Effector CD4-positive, alpha-beta T cell (primary cell): ENCODE data around the gene MMP7. TPM values are rescaled to one million over a fixed set of nuclear protein-coding genes. Genes with fewer than 3 reads are reported as not detected.

Experiments used
- DNase-seq: peaks from one replicate; pipeline ENCODE4 v3.0.0-alpha.2; 2020
- total RNA-seq: gene quantifications from one replicate; lab custom pipeline; 2026; lab: John Stamatoyannopoulos, UW

The MMP7 gene
- not detected for total RNA-seq

GRCh38 chr11:102530558-102530957 lies at the start of gene MMP7:
TSS of gene MMP7 (minus strand) at chr11:102530747. CDS start at chr11:102530700, 47 bp downstream.
- DNase-seq = no peak

GRCh38 chr11:102577723-102578122 lies 47.2 kb upstream of the MMP7 start:
- DNase-seq = no peak

DNA sequence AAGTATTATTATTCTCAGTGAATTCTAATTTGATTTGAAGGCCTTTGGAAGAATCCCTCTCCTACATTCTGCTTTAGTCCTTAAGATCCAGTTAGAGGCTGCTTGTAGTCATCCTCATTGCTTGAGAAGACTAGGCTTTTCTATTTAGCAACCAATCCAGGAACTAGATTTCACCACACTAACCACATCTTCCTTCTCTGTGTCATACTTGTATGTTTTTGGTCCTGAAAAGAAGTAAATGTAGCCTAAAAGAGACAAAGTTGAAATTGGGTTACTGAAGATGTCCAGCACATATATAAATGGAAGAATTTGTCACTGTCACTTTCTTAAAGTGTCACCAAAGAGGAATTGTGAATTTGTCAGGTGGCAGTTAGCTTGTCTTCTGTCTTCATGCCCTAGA lies 46.6 kb upstream of the MMP7 start:
- no peak for DNase-seq

DNA sequence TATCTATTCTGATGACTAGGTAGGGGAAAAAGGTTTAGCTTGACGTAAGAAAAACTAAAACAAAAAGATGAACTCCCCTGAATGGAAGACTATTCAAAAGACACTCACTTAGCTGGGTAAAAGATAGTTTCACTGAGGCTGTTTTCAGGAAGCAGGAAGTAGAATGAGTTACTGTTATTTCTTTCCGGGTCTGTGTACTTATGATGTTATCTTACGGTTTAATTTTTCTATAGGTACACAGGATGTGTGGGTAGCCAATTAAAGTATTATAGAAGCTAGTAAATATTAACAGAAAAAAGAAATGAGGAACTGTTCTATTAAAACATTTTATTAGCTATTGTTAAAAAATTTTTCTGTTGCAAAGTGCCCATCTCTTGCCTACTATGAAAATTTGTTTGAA lies 45.8 kb upstream of the MMP7 start:
- DNase-seq = no peak

- DNase-seq = no peak
These were observed 44.5 kb upstream of the MMP7 start for GRCh38 chr11:102575012-102575411.

- no peak for DNase-seq
These were observed 43.3 kb upstream of the MMP7 start for GRCh38 chr11:102573851-102574250.

GRCh38 chr11:102572554-102573220 lies 42.1 kb upstream of the MMP7 start:
- DNase-seq = no peak

DNA sequence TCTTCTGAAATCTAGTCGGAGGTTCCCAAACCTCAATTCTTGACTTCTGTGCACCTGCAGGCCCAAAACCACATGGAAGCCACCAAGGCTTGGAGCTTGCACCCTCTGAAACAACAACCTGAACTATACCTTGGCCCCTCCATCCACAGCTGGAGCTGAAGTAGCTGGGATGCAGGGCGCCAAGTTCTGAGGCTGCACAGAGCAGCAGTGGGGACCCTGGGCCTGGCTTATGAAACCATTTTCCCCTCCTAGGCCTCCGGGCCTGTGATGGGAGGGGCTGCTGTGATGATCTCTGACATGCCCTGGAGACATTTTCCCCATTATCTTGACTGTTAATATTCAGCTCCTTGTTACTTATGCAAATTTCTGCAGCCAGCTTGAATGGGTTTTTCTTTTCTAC lies 38.3 kb upstream of the MMP7 start:
- DNase-seq = no peak

DNA sequence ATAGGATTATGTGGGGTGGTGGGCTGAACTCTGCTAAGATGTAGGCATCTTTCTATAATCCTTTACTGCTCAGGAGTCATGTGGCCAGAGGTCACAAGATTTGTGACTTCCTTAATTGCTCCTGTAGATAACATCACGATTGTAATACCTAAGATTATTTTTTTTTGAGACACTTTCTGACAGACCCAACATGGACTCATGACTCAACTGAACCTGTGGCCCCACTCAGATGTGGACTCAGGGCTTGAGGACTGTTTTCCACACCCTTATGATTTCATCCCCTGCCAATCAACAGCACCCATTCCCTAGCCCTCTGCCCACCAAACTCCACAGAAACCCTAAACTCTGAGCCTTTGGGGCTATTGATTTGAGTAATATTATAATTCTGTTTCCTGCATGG lies 35.6 kb upstream of the MMP7 start:
- DNase-seq = no peak

GRCh38 chr11:102564110-102564509 lies 33.6 kb upstream of the MMP7 start:
- DNase-seq = no peak

- no peak for DNase-seq
These were observed 31.1 kb upstream of the MMP7 start for GRCh38 chr11:102561636-102562035.

GRCh38 chr11:102560555-102561011 lies 30.0 kb upstream of the MMP7 start:
- no peak for DNase-seq

DNA sequence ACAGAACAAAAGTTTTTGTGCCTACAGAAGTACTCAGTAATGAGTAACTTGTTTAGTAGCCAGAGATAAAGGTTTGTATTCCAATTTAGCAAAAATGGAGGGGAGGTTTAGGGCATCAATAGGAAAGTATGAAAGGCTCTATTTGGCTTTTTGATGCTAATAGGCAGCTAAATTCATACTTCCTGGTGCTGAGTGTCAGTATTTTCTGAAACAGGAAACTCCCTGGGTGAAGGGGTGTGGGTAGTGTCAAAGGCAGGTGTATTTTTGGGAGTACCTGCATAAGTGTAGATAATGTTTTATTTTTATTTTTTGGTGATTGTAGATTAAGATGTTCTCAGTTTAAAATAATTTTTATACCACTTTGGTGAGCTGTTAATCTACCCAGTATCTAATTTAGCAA lies 29.3 kb upstream of the MMP7 start:
- DNase-seq = no peak

DNA sequence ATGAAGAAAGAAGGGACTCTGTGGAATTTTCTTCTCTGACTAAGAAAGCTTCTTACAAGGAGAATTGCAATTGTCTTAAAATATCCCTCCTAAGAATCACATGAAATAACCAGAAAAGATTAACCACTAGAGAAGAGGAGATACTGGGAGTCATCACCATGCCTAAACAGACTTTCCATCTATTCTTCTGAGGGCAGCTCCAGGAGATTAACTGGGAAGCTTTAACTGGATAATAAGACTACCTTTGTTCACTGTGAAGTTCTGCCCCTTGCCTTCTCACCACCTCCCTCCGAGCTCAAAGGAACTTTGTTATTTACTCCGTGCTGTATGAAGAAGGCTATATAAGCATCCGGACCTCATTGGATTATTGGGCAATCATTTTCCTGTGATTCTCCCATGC lies 24.5 kb upstream of the MMP7 start:
- no peak for DNase-seq

DNA sequence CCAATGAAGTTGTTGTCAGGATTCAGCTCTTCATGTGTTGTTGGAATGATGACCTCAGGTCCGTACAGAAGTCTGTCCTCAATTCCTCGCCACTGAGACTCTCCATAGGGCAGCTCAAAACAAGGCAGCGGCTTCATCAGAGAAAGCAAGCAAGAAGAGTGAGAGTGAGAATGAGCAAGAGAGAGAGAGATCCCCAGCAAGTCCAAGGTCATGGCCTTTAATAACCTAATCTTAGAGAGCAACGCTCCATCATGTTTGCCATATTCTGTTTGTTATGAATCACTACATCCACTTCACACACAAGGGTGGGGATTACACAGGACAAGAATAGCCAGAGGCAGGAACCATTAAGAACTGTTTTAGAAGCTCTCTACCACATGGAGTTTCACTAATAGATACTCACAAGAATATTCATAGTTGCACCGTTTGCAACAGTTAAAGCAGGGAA lies 23.3 kb upstream of the MMP7 start:
- DNase-seq = no peak

DNA sequence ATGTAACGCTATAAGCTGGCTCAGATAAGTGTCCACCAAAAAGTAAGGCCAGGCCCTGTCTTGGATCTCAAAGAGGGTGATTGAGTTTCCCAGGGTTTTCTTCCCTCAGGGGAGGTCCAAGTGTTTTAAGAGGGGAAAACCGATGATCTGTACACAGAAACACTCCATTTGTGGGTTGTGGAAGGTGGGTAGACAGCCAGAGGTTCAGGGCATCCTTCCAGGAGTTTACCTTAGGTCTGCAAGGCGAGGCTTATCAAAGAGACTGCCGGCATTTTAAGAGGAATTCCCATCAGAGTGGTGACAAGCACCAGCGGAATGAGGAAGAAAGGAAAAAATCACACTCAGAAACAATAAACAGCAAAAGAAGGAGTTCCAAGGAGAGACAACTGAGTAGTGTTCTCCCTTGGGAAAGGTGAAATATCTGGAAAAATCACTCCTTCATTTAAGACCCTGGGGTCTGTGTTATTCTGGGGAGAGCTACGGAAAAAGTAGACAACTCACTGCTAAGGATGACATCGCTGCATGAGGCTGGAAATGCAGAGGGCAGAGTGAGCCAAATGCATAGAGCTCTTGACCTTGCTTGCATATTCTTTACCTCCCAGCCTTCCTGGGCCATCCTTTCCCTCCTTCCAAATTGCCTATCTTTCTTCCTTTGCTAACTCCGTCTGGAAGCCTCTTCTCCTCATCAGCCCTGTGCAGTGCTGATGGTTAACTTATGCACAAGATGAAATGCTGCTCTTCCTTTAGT lies 22.1 kb upstream of the MMP7 start:
- DNase-seq = no peak

DNA sequence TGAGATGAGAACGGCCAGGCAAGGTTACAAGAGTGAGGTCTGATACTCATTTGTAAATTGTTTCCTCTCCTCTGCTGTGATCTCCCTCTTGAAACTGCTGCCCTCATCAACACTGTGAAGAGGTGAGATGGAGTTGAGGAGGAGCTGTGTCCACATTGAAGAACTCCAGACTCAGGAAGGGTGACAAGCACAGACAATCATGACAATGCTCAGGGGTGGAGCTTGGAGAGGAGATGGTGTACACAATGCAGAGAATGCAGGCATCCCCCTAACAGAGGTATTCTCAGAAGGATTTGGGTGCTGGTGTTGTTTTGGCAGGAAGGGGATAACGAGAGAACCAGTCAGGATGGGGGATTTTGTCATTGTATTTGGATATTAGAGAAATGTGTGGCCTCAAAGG lies 21.5 kb upstream of the MMP7 start:
- no peak for DNase-seq

- no peak for DNase-seq
These were observed 20.7 kb upstream of the MMP7 start for GRCh38 chr11:102551169-102551781.

DNA sequence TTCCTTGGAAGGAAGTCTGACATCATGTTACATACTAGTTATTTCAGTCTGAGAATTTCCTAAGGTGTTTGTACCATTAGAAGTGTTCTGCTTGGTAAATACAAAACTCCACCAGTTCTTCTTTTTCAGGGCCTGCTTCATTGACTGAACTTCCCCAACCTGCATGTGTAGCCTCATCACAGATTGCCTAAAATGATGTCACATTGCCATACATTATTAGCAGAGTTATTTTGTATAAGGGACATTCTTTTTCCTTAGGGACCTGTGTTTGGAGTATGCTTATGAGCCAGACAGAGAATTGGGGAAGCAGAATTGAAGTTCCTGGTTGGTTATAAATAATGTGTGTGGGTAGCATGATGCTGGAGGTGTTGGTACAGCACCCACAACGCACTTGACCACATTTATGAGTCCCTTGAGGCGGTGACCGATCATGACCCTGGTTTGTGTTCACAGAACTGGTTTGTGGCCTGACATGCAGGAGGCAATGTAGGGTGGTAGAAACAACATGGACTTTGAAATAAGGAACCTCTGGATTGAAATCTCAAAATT lies 16.4 kb upstream of the MMP7 start:
- DNase-seq = no peak

DNA sequence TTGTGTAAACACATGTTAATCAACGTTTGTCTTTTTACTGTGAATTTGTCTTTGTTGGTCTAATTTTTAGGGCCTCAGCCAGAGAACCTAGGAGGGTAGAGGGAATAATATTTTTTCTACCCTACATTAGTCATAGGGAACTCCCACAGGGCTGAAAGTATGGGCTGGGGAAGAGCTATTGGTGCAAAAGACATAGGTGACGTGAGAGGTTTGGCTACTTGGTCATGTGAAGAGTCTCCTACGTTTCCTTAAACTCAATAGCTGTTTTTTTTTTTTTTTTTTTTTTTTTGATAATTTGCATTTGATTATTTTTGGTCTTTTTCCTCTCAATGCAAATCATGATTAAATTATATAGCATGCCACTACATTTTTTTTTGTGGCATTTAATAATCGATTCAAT lies 15.9 kb upstream of the MMP7 start:
- DNase-seq = no peak

DNA sequence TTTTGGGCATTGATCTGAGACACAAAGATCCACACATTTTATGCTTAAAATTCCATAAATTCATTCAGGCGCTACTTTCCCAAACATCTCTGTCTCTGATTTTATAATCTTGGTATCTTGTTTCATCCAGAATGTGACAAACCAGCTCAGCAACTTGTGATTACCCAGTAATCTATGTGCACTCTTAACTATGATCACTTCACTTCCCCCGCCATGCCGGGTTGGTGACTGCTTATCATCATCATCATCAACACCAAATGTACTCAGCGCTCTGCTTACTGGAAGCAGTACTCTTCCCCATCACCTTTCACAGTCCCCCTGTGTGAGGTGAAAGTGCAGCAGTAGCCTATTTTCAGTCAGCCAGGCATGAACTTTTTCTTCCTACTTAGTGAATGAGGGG lies 15.2 kb upstream of the MMP7 start:
- DNase-seq = no peak

DNA sequence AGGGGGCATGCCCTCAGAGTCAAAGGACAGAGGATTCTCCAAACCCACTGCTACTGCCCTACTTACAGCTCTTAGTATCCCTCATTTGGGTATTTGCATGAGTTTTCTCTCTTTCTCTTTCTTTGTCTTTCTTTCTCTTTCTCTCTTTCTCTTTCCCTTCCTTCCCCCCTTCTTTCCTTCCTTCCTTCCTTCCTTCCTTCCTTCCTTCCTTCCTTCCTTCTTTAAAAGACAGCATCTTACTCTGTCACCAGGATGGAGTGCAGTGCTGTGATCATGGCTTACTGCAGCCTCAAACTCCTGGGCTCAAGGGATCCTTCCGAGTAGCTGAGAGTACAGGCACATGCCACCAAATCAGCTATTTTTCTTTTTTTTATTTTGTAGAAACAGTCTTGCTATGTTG lies 14.0 kb upstream of the MMP7 start:
- DNase-seq = no peak

- no peak for DNase-seq
These were observed 9.0 kb upstream of the MMP7 start for GRCh38 chr11:102539567-102539966.

GRCh38 chr11:102538932-102539331 lies 8.4 kb upstream of the MMP7 start:
- no peak for DNase-seq
